GM18517 (cell line): ENCODE data around the gene OR12D1.

Experiments
- ATAC-seq: cut with Tn5 transposase; IDR thresholded peaks from one replicate; pipeline ENCODE4 v1.9.1; 2021; ENCODE audit warnings: mild to moderate bottlenecking, moderate library complexity; ENCODE audit not compliant: unreplicated experiment

Gene OR12D1

GRCh38 chr6:29462022-29462421, 47.3 kb downstream of the OR12D1 start:
- ATAC-seq, result no peak

GRCh38 chr6:29465279-29465678, 50.6 kb downstream of the OR12D1 start:
- no peak for ATAC-seq

- ATAC-seq, result no peak
Measured at GRCh38 chr6:29465801-29466200, 51.1 kb downstream of the OR12D1 start.

GRCh38 chr6:29466241-29466640, 51.5 kb downstream of the OR12D1 start:
- ATAC-seq, result no peak
